SK-N-SH (cell line): ENCODE measurements around the gene TRIM38. TPM values are rescaled to one million over a fixed set of nuclear protein-coding genes. Genes with fewer than 3 reads are reported as not detected.
"Not testable (repeated sequence)": the region's sequence is repeated elsewhere in the genome, so short reads cannot be mapped to it uniquely, and the experiment has no call there.

Experiments used
- CTCF ChIA-PET: fragments of 300-600, 350-600 bp; formaldehyde crosslinking; extraction: SDS; loops from one replicate; lab custom pipeline; 2021; lab: Yijun Ruan, JAX
- POLR2A ChIA-PET: fragments of 350-600 bp; sonication (Branson Sonifier 250); formaldehyde crosslinking; extraction: SDS; loops from one replicate; lab custom pipeline; 2020; ENCODE audit warnings: antibody characterized with exemption, inconsistent platforms; lab: Yijun Ruan, JAX
- DNase-seq: peaks from one replicate; pipeline ENCODE4 v3.0.0; 2012
- H2AFZ ChIP-seq: fragments of 200-600 bp; sonication (generic); 2 replicates; pipeline ENCODE4 v1.8.1; 2016; ENCODE audit warnings: antibody characterized with exemption, mild to moderate bottlenecking, low read depth
- H3F3A ChIP-seq: fragments of 200-600 bp; sonication (generic); replicated peaks from 2 replicates; pipeline ENCODE3; 2016; ENCODE audit warnings: antibody characterized with exemption, mild to moderate bottlenecking; ENCODE audit not compliant: insufficient read depth
- H3K27ac ChIP-seq, 2 experiments: fragments of 200-500 bp in 1 of 2; fragments of 200-600 bp in 1 of 2; sonication (Bioruptor generic) in 1 of 2; sonication (generic), shearing (Covaris generic) in 1 of 2; 2 replicates each; pipeline versions ENCODE4 v1.5.1 to v1.6.1; 2014 to 2016; ENCODE audit warnings: low read depth in 2 of 2, inconsistent platforms in 1 of 2, low read length in 1 of 2, mild to moderate bottlenecking in 1 of 2, mixed read lengths in 1 of 2
- H3K27me3 ChIP-seq: fragments of 200-600 bp; sonication (generic), shearing (Covaris generic); 2 replicates; pipeline ENCODE4 v1.6.1; 2016; ENCODE audit warnings: mixed run types; ENCODE audit not compliant: insufficient read depth
- H3K36me3 ChIP-seq, 2 experiments: fragments of 200-500 bp in 1 of 2; fragments of 200-600 bp in 1 of 2; sonication (Bioruptor generic) in 1 of 2; sonication (generic) in 1 of 2; replicated peaks in 1 of 2; 2 replicates each; pipeline versions ENCODE3 to v1.5.1; 2014 to 2016; ENCODE audit warnings: low read length in 1 of 2, mild to moderate bottlenecking in 1 of 2; ENCODE audit not compliant: insufficient read depth in 2 of 2, control insufficient read depth in 1 of 2
- H3K4me1 ChIP-seq, 2 experiments: fragments of 200-500 bp in 1 of 2; fragments of 200-600 bp in 1 of 2; sonication (Bioruptor generic) in 1 of 2; sonication (generic), shearing (Covaris generic) in 1 of 2; 2 replicates each; pipeline versions ENCODE4 v1.5.1 to v1.6.1; 2014 to 2016; ENCODE audit warnings: low read depth in 1 of 2, low read length in 1 of 2, mixed run types in 1 of 2; ENCODE audit not compliant: insufficient read depth in 2 of 2, control insufficient read depth in 1 of 2
- H3K4me2 ChIP-seq: fragments of 200-600 bp; sonication (generic), shearing (Covaris generic); 2 replicates; pipeline ENCODE4 v1.6.1; 2017; ENCODE audit warnings: mixed run types
- H3K4me3 ChIP-seq, 2 experiments: fragments of 200-500 bp in 1 of 2; fragments of 200-600 bp in 1 of 2; sonication (Bioruptor generic) in 1 of 2; sonication (generic), shearing (Covaris generic) in 1 of 2; 2 replicates each; pipeline versions ENCODE4 v1.5.1 to v1.8.1; 2014 to 2016; ENCODE audit warnings: low read depth in 2 of 2, inconsistent platforms in 1 of 2, low read length in 1 of 2, mild to moderate bottlenecking in 1 of 2, mixed read lengths in 1 of 2, moderate library complexity in 1 of 2
- H3K79me2 ChIP-seq: fragments of 200-600 bp; sonication (generic); 2 replicates; pipeline ENCODE4 v1.8.1; 2017; ENCODE audit warnings: mild to moderate bottlenecking; ENCODE audit not compliant: insufficient read depth
- H3K9ac ChIP-seq: fragments of 200-600 bp; sonication (generic); 2 replicates; pipeline ENCODE4 v1.6.1; 2017; ENCODE audit warnings: mixed run types
- H3K9me2 ChIP-seq: fragments of 200-600 bp; sonication (generic); 2 replicates; pipeline ENCODE4 v1.6.1; 2017; ENCODE audit warnings: mixed run types
- H3K9me3 ChIP-seq: fragments of 200-600 bp; sonication (generic); 2 replicates; pipeline ENCODE4 v1.6.1; 2017; ENCODE audit warnings: mixed run types, mild to moderate bottlenecking, moderate library complexity
- H4K20me1 ChIP-seq: fragments of 200-600 bp; sonication (generic); 2 replicates; pipeline ENCODE4 v1.6.1; 2017; ENCODE audit warnings: mild to moderate bottlenecking, mixed run types; ENCODE audit not compliant: insufficient read depth
- EP300 ChIP-seq, 2 experiments: IDR thresholded peaks; 2 replicates each; pipeline versions ENCODE4 v1.4.0 to v1.6.1; 2012; ENCODE audit warnings: borderline replicate concordance in 1 of 2, low read depth in 1 of 2, low read length in 1 of 2
- GABPA ChIP-seq: IDR thresholded peaks from 2 replicates; pipeline ENCODE4 v1.4.0; 2012; ENCODE audit warnings: low read depth, mild to moderate bottlenecking
- GATA2 ChIP-seq: sonication (generic); formaldehyde crosslinking; IDR thresholded peaks from 2 replicates; pipeline ENCODE4 v1.5.0; 2020; ENCODE audit warnings: mild to moderate bottlenecking, missing genetic modification reagents
- MXI1 ChIP-seq: IDR thresholded peaks from 2 replicates; pipeline ENCODE4 v1.6.1; 2012; ENCODE audit warnings: mild to moderate bottlenecking, low read depth, low read length, improper control_type of control experiment
- NFIC ChIP-seq: IDR thresholded peaks from 2 replicates; pipeline ENCODE4 v1.4.0; 2012; ENCODE audit warnings: borderline replicate concordance
- POLR2AphosphoS5 ChIP-seq: IDR thresholded peaks from 2 replicates; pipeline ENCODE4 v1.6.1; 2012; ENCODE audit warnings: low read depth, low read length
- RAD21 ChIP-seq: IDR thresholded peaks from 2 replicates; pipeline ENCODE4 v1.6.1; 2012; ENCODE audit warnings: mild to moderate bottlenecking, low read length
- RCOR1 ChIP-seq: fragments of 150-350 bp; IDR thresholded peaks from 2 replicates; pipeline ENCODE4 v1.6.1; 2017; ENCODE audit warnings: antibody characterized with exemption, low read length
- RXRA ChIP-seq: IDR thresholded peaks from 2 replicates; pipeline ENCODE4 v1.4.0; 2012; ENCODE audit warnings: low read depth, mild to moderate bottlenecking, borderline replicate concordance
- SMC3 ChIP-seq: IDR thresholded peaks from 2 replicates; pipeline ENCODE4 v1.6.1; 2012; ENCODE audit warnings: low read depth, low read length, improper control_type of control experiment
- TEAD4 ChIP-seq: IDR thresholded peaks from 2 replicates; pipeline ENCODE4 v1.4.0; 2012; ENCODE audit warnings: mild to moderate bottlenecking, borderline replicate concordance; ENCODE audit not compliant: insufficient read depth
- YY1 ChIP-seq: IDR thresholded peaks from 2 replicates; pipeline ENCODE4 v1.4.0; 2012; ENCODE audit warnings: low read depth, mild to moderate bottlenecking
- WGBS: methylation state at CpG from one replicate; pipeline ENCODE4 v1.1.6; 2017; ENCODE audit warnings: low lambda C conversion rate; 5-methylcytosine and 5-hydroxymethylcytosine counted together
- polyA plus RNA-seq, 3 experiments: library from polyadenylated mRNA; depleted of rRNA; stranded (reverse); fragments of >200 nt; gene quantifications; 2 replicates each; pipeline ENCODE4 v1.2.3, GENCODE V29; 2012

The TRIM38 gene
- polyA plus RNA-seq, 1 of the 3 experiments (the other 2 are of a cell fraction): 0.62 TPM

DNA sequence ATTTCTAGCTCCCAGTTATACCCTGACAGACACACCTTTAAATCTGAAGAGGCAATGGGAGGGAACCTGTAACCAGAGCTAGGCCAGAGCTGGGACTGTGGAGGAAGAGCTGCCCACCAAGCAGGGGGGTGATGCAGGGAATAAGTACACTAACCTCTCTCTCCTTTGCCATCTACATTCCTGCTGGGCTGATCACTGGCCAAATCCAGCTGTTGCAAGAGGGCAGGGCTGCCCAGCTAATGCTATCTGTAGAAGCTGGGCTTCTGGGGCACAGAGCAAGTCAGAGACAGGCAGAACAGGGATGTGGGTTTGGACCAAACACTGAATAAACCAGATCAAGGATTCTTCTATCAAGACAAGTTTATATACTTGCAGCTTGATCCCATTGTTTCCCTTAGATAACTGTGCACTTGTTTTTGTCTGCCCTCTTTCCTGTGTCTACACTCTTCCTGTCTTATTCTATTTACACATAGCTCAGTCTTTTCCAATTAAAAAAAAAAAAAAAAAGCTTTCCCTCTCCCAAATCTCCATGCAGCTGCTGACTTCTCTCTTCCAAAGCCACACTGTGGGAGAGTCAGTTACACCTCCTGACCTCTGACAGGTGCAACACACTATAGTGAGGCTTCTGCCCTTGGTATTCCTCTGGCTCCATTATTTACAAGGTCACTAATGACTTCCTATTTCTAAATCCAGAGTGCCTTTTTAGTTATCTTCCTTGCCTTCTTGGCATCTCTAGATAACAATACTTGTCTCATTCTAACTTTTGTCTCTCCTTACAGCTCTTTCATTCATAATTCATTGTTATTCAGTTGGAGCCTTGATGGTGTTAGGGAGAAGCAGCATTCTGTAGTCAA lies 43.7 kb downstream of the TRIM38 start:
- no peaks in the 10 kb centered on the region for H3K27me3 ChIP-seq
- no peak for DNase-seq
- H3F3A ChIP-seq: no peaks in the 10 kb centered on the region
- no peaks in the 10 kb centered on the region for H3K79me2 ChIP-seq
- H3K9me3 ChIP-seq: no peaks in the 10 kb centered on the region
- H4K20me1 ChIP-seq: no peaks in the 10 kb centered on the region
- H3K4me3 ChIP-seq: no peak overlapping the region
- no peak overlapping the region for H3K27ac ChIP-seq
- ChIA-PET CTCF (interaction anchor here (0.7 to 7.3 kb wide), 5 partner anchors 8 to 741 kb away, joined by 3 to 104 read pairs (median 3); no protein-coding TSS in a partner anchor), POLR2A (interaction anchor here (0.5 to 2.7 kb wide), 4 partner anchors 14 to 151 kb away, joined by 5 to 7 read pairs (median 6); a partner anchor contains a TSS)
- no peak overlapping the region for H3K9ac ChIP-seq
- no peaks in the 10 kb centered on the region; a peak in 1 of 4 replicates for H3K4me1 ChIP-seq
- TF ChIP-seq GATA2 (no peak), SMC3 (no peak), POLR2AphosphoS5 (no peak)
- H3K36me3 ChIP-seq: no peaks in the 10 kb centered on the region
- no peak overlapping the region for H2AFZ ChIP-seq
- H3K9me2 ChIP-seq: no peaks in the 10 kb centered on the region
- H3K4me2 ChIP-seq: no peak overlapping the region

DNA sequence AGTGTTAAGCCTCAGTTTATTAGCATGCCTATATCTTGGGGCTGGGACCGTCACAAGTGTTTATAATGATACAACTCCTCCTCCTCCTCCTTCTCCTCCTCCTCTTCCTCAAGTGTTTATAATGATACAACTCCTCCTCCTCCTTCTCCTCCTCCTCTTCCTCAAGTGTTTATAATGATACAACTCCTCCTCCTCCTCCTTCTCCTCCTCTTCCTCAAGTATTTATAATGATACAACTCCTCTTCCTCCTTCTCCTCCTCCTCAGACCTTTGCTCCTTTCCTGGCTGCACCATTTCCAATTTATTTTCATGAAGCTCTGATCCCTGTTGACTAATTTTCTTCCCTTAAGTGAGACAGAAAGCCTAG lies 44.3 kb downstream of the TRIM38 start:
- not testable (repeated sequence) for H3F3A ChIP-seq, DNase-seq, H3K9me3 ChIP-seq, H3K4me3 ChIP-seq, H3K79me2 ChIP-seq, H3K9ac ChIP-seq, H3K27ac ChIP-seq, H4K20me1 ChIP-seq, H3K4me1 ChIP-seq, H3K9me2 ChIP-seq, H3K36me3 ChIP-seq, H2AFZ ChIP-seq, H3K4me2 ChIP-seq, H3K27me3 ChIP-seq
- 88% methylated on average over 1 of the region's 1 CpG for WGBS
- ChIA-PET POLR2A (interaction anchor here (2.0 to 2.7 kb wide), 2 partner anchors 13 to 14 kb away, joined by 6 to 7 read pairs; a partner anchor contains a TSS), CTCF (interaction anchor here (1.2 to 7.3 kb wide), 3 partner anchors 9 to 14 kb away, joined by 4 to 104 read pairs (median 5); no protein-coding TSS in a partner anchor)

DNA sequence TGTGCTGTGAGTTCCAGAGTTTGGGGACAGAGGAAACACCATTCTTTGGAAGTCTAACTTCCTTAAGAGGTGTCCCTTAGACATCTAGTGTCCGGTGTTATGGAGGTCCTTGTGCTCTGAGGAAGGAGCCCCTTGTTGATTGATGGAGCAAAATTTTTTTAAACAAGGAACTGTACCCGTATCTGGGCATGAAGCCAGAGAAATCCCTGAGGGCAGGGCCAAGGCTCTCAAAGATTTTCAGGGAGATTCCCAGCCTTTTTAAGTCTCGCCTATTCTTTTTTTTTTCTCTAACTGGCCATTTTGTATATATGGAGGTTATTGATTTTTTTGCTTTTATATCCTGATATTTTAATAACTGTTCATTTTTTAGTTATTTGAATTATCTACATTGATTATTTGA lies 45.9 kb downstream of the TRIM38 start:
- Histone ChIP-seq H4K20me1 (no peaks in the 10 kb centered on the region), H3K79me2 (no peaks in the 10 kb centered on the region), H3K9me3 (no peaks in the 10 kb centered on the region), H3K9ac (no peak overlapping the region)
- WGBS: 94% methylated on average over 3 of the region's 3 CpGs
- no peak for TF ChIP-seq NFIC
- no peak for TF ChIP-seq RAD21
- no peak for TF ChIP-seq YY1
- TF ChIP-seq GATA2: no peak
- no peak for TF ChIP-seq RCOR1
- TF ChIP-seq MXI1: no peak
- TF ChIP-seq RXRA: no peak
- no peak for TF ChIP-seq GABPA
- no peak for TF ChIP-seq EP300 (IDR thresholded peaks at IDR 0.05; ENCODE audit: borderline replicate concordance in 1 of 2, low read depth in 1 of 2, low read length in 1 of 2)
- TF ChIP-seq TEAD4: no peak
- TF ChIP-seq, all 33 proteins: peak for 0
- no peak overlapping the region for H2AFZ ChIP-seq
- no peak for DNase-seq
- no peaks in the 10 kb centered on the region for H3K27me3 ChIP-seq
- H3K4me2 ChIP-seq: no peak overlapping the region
- ChIA-PET CTCF (interaction anchor here (0.6 to 3.8 kb wide), 3 partner anchors 8 to 280 kb away, joined by 3 to 28 read pairs (median 4); no protein-coding TSS in a partner anchor), POLR2A (interaction anchor here (4.3 kb wide), 1 partner anchor 12 kb away, joined by 24 read pairs; a partner anchor contains a TSS)
- no peaks in the 10 kb centered on the region for H3K36me3 ChIP-seq
- H3K9me2 ChIP-seq: no peaks in the 10 kb centered on the region
- H3K4me3 ChIP-seq: no peak overlapping the region
- no peak overlapping the region for H3K27ac ChIP-seq
- H3F3A ChIP-seq: no peaks in the 10 kb centered on the region
- no peaks in the 10 kb centered on the region; a peak in 2 of 4 replicates for H3K4me1 ChIP-seq
